ENCODE measurements around the gene KCNH4.
"Not testable (repeated sequence)": the region's sequence is repeated elsewhere in the genome, so short reads cannot be mapped to it uniquely, and the experiment has no call there.

The KCNH4 gene

DNA sequence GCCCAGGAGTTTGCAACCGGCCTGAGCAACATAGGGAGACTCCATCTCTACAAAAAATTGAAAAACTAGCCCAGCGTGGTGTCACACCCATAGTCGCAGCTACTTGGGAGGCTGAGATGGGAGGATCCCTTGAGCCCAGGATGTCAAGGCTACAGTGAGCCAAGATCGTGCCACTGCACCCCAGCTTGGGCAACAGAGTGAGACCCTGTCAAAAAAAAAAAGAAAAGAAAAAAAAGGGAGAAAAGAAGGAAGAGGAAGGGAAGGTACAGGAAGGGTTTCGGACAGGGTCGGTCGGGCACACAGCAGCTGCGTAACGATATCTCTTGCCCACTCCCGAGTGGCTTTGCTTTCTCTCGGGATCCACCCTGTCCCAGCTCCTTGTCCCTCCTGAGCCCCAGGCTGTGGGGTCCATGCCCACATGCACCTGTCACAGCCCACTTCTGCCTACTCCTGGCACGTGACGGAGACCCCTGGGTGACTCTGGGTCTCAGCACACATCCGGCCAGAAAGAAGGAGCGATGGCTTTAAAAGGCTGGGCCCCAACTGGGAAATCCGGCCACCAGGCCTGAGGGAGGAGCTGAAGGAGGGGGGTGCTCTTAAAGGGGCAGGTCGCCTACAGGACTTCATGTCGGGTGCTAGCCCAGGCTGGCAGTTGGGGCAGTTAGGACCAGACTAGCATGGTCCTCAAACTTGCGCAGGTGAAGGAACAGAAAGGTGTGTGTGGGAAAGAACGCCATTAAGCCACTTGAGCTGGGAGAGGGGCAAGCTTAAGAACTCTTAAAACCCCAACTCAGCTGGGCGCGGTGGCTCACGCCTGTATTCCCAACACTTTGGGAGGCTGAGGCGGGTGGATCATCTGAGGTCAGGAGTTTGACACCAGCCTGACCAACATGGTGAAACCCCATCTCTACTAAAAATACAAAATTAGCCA is 13.3 kb upstream of the KCNH4 start, which contains the start of gene GHDC:
TSS of gene GHDC (minus strand) at position 526 of the 931 bp plus-strand sequence. CDS start 913 bp downstream, outside the sequence.
- DNase-seq = peak; percentile 89

DNA sequence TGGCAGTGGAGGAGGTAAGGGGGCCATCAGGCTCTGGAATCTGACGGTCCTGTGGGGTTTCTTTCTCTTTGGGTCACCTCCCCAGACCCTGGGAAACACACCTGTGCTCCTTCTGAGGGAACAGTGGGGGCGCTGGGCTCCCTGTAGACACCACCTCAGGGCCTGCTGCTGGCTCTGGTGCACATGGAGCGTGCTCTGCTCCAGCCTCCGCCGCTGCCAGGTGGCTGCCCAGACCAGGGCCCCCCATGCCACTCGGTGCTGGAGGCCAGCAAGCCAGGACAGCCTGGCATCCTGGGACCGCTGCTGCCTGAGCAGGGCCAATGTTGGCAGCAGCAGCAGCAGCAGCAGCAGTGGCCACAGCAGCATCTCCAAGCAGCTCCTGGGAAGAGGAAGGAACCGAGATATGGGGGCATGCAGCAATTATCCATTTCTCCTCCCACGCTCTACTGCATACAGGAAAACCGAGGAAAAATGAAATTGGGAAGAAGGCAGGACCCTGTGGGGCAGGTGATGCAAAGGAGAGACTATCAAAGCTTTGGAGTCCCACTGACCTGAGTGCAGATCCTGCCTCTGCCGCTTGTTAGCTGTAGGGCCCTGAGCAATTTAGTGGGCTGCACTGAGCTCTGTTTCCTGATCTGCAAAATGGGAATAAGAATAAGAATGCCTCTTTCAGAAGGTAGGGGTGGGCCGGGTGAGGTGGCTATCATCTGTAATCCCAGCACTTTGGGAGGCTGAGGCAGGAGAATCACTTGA is 12.4 kb upstream of the KCNH4 start:
- DNase-seq = no peak

DNA sequence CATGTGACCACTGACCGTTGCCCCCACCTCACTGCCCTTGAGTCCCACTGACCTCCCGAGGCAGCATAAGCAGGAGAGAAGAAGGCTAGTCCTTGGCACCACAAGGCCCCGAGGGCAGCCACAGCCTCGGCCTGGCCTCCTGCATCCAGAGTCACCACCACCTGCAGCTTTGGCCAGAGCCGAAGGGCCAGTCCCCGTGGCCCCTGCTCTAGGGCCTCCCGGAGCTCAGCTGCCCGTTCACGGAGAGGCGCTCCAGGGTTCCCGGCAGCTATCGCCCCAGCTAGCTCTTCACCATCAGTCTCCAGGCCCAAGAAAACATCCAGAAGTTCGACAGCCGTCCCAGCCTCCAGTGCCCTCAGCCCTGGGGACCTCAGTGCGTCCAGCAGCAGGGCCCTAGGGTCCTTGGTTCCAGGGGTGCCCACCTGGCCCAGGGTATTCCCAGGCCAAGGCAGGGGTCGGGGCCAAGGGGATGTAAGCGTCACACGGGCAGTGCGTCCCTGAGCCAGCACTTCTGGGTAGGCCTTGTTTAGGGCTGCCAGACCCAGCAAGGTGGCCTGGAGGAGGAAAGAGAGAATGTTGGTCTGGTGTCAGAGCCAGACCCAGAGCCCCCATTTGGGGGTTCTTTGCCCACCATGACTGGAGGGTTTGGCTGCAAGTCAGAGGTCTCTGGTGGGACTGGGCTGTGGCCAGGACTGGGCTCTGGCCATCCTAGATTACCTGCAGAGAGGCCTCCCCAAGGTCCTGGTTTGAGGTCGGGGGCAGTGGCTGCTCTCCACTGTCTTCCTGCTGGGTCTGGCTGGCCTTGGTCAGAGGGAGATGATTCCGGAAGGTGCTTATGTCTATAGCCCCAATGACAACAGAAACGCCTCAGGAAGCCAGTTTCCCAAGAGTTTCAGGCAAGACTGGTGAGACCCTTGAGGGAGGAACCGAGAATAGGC is 11.5 kb upstream of the KCNH4 start:
- DNase-seq = no peak

DNA sequence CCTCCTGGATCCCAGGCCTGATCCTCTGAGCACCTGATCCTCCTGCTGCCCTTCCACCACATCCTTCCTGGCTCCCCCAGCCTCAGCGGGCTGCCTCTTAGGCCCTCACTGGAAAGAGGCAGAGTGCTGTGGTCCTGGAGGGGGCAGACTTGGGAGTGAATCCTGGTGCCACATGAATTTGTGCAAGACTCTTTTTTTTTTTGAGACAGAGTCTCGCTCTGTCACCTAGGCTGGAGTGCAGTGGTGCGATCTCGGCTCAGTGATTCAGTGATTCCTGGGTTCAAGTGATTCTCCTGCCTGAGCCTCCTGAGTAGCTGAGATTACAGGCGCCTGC is 10.3 kb upstream of the KCNH4 start:
- no peak for DNase-seq

DNA sequence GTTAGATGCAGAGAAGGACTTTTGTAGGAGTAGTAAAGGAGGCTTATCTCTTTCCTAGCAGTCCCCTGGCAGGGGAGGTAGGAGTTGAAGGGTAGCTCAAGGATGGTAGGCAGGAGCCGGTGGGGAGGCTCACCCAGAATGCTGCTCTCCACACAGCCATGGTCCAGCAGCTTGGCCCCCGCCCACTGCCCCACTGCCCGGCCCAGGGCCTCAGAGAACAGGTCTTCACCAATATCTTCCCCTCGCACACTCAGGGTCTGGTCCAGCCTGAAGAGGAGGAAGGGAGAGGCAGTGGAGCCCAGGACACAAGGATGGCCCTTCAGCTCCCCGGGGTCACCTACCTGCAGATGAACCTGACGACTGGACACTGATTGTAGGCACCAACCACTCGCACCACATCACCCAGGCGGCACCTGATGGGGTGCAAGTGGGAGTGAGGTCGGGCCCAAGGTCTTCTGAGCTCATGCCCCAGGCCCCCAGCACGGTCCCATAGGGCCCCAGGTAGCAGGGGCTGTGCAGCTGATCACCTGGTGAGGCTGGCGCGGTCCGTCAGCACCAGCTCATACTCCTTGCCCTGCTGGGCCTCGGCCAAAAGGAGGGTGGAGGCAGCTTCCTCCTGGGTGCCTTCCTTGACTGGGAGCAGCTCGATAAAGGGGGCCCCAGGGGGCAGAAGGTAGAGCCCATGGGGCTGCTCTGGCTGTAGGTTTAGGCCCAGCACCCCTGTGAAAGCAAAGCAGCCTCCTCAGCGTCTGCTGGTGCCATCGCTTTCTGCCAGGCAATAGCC is 9.7 kb upstream of the KCNH4 start:
- DNase-seq = no peak

DNA sequence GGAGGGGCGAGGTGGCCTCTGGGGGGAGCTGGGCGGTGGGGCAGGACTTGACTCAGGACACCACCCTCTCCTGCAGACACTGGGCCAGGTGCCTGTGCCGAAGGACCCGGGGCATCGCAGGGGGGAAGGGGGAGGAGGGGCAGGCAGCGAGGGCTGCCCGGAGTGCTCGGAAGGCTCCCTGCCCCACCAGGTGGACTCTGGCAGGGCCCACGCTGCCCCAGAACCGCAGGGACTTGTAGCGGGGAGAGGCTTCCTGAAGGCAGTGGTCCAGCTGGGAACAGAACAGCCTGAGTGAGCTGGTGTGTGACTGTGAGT is 8.7 kb upstream of the KCNH4 start:
- DNase-seq = no peak

DNA sequence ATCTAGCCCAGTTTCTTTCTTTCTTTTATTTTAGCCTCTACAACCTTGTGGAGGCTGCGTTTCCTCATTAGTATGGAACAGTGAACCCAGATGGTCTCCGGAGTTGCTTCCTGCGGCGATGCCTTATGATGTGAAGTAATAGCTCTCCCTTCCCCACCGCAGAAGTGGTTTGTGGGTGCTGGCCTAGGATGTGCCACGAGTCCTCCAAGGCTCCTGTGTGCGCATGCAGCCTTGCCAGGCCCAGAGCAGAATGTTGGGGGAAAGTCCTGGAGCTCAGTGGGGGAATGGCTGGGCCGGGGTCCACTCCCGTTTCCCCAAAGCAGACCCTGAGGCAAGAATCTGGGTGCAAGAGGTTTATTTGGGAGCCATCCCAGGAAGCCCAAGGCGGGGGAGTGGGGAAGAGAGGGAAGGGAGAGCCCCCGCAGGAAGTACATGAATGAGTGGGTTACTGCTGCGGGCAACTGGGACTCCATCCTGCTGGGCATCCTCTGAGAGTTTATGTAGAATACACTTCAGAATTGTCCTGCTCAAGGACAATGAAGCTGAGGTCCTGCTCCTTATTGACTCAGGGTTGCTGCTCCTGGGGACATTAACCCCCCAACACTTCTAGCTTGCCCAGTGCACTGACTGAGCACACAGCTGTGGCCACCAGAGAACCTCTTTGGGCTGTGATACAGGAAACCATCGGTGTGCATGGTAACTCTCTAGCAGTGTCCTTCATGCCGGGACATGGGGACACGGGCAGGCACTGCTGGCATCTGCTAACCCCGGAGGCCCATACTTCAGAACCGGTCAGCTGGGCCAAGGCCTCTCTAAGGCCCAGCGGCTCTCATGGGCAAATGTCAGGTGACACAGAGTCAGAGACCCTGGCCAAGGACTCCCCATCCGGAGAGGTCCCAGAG is 8.1 kb upstream of the KCNH4 start:
- DNase-seq = no peak

DNA sequence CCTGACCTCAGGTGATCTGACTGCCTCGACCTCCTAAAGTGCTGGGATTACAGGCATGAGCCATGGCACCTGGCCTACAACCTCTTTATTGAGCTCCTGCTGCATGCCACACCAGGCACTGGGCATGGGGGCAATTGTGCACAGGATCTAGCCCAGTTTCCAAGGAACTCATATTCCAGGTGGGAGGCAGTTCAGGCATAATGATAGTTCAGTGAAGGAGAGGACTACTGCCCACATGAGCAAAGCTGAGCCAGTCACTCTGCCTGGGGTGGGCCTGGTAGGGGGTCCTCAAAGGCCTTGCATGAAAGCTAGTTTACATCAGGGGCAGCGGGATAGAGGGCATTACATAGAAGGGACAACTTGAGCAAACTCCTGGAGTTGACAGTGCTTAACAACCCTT is 6.9 kb upstream of the KCNH4 start:
- DNase-seq = no peak

DNA sequence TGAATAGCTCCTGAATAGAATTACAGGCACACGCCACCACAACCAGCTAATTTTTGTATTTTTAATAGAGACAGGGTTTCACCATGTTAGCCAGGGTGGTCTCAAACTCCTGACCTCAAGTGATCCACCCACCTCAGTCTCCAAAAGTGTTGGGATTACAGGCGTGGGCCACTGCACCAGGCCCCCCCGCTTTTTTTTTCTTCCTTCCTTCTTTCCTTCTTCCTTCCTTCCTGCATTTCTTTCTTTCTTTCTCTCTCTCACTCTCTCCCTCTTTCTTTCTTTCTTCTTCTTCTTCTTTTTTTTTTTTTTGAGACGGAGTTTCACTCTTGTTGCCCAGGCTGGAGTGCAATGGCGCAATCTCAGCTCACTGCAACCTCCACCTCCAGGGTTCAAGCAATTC is 5.2 kb upstream of the KCNH4 start:
- DNase-seq = not testable (repeated sequence)

DNA sequence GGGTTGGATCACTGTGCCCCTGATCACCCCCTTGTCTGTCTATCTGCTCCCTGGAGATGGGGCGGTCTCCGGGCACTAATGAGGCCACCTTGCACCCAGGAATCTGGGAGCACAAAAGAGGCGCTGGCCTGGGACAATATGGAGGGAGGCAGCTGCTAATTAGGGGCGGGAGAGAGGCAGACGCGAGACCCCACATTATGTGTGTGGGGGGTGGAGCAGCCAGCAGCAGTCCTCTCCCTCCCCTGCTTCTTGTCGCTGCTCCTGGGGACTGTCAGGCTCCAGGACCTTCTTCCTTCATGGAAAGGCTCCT is 4.6 kb upstream of the KCNH4 start:
- DNase-seq = no peak

DNA sequence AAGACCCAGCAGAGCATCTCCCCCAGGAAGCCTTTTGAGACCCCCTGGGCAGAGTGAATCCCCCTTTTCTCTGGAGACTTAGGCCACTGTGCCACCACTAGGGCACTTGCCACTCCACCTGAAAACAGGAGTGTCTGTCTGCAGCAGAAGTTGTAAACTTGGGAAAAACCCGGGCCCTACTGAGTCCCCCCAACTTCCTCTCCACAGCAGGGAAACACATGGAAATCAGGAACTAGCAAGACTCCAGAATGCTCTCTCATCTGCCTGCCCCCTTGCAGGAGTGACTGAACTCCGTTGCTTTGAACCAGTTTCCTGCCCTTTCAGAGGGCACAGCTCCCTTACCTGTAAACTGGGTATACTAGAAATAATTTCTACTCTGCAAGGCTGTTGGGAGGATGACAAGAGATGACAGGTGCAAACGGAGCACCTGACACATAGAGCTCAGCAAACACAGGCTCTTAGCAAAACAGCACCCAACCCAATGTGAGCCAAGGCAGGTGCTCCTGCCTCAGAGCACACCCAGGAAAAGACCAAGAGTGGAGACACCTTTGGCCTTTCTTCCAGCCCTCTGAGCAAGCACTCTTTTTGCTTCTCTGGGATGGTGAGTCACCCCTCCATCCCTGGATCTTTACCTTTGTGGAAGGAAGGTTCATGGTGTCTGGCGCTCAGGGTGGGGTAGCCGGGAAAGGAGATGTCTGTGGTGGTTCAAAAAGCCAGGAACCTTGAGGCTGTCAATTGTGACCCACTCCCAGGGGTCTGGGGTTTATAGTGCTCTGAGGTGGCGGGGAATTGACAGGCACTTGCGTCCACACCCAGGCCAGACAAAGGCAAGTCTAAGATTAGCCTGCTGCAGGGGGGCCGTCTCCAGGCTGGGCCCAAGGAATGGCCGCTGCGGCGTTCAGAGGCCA is 4.0 kb upstream of the KCNH4 start, which contains the start of gene HCRT:
TSS of gene HCRT (minus strand) at position 740 of the 908 bp plus-strand sequence. CDS start at position 653, 87 bp downstream.
- DNase-seq = peak; percentile 44

DNA sequence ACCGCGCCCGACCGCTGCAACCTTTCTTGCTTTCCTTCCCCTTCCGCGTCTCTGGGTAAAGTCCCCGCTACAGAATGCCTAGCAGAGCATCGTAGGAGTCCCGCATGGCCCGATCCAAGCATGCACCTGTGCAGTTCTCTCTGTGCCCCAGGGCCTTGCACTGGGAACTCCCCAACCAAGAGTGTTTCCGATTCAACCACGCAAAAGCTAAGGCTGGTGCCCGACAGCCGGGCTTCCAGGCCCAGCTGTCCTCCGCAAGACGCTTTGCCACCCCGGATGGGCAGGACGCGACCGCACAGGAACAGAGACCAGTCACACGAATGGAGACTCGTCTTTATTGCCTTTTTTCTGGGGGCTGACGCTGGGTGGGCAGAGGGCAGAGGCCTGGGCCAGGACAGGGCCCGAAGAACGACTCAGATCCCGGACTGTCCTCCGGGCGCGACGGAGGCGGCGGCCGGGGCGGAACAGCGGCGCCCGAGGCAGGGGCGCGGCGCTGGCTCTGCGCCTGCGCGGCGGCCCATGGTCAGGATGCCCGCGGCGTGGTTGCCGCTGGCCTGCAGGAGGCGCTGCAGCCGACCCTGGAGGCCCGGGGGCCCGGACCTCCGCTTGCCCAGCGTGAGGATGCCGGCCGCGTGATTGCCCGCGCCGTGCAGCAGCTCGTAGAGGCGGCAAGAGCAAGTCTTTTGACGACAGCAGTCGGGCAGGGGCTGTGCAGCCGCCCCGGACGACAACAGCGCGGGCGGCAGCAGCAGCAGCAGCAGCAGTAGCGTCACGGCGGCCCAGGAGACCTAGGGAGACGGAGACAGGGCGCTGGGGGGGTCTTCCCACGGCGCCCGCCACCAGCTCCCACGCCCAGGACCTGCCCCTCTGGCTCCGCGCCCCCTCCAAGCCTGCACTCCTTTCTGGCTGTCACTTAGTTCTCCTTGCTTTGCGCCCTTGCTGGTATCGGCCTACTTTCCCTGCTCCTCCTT is 3.1 kb upstream of the KCNH4 start:
- DNase-seq = peak; percentile 91

DNA sequence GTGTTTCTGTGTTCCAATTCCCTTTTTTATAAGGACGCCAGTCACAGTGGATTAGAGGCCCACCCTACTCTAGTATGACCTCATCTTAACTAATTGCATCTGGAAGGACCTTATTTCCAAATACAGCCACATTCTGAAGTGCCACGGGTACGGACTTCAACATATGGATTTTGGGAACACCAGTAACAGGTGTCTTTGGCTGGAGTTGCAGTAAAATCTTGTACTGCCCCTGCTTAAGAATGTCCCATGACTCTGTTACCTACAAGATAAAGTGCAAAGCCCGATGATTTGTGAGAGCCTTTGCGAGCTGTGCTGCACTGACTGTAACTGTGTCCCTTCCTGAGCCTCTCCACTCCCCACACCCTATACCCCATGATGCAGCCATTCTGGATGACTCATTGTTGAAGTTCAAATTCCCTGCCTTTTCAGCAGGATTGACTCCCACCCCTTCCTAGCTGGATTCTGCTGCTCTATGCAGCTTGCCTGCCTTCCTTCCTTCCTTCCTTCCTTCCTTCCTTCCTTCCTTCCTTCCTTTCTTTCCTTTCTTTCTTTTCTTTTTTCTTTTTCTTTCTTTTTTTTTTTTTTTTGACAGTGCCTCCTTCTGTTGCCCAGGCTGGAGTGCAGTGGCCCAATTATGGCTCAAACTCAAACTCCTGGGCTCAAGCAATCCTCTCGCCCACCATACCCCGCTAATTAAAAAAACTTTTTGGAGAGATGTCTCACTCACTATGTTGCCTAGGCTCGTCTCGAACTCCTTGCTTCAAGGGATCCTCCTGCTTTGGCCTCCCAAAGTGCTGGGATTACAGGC is 2.2 kb upstream of the KCNH4 start:
- DNase-seq = no peak

DNA sequence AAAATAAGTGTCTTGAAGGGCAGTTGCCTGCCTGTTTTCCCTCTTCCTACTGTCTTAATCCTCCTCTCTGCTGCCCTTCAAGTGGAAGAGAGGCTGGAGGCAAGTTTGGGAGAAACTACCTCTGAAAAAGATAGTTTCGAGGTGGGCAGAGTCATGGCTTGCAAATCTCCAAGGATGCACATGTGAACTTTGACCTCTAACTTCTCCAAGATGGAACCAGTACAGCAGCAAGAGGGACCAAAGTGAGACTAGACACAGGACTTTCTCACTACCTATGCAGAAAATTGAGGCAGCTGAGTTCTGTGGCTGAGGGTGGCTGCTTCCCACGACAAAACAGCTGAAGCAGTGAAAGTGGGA is 887 bp upstream of the KCNH4 start:
- DNase-seq = no peak

DNA sequence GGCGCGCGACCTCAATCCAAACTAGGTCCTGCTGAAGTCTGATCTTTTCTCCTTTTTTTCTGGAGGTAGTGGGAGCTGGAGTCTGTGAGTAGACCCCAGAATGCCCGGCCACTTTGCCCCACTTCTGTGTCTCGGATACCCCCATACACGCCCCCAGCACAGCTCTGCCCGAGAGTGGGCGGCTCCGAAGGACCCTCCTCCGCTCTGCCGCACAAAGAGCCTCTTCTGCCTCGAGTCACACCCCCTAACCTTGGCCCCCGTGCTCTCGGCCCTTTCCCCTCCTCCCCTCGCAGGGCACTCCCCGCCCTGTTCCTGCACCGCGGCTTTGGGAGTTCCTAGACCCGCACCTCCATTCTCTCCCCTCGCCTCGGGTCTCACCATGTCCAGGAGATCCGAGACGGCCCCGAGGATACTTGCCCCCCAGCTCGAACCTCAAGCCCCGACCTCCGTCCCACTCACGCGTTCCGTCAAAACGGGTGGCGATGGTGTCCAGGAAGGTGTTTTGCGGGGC is 476 bp downstream of the KCNH4 start:
- no peak for DNase-seq

DNA sequence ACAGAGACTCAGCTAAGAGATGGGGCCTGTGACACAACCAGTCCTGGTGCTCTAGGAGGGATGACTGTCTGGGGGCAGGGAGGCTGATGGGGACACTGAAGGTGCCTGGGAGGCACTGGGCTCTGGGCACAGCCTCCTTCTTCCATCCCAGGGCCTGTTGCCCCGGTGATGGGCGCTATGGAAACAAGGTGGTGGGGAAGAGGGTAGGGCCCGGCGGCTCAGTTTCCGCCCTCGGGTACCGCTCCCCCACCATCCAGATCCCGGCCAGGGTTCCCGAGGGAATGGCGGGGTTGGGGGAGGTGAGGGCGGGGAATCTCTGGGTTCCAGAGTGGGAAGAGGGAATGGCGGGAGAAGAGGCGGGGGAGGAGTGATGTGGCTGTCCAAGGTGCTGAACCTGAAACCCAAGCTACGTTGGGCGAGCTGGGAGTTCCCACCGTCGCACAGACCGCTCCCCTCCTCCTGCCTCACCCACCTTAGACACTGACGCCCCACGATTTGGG is 981 bp downstream of the KCNH4 start:
- DNase-seq = peak; percentile 47

DNA sequence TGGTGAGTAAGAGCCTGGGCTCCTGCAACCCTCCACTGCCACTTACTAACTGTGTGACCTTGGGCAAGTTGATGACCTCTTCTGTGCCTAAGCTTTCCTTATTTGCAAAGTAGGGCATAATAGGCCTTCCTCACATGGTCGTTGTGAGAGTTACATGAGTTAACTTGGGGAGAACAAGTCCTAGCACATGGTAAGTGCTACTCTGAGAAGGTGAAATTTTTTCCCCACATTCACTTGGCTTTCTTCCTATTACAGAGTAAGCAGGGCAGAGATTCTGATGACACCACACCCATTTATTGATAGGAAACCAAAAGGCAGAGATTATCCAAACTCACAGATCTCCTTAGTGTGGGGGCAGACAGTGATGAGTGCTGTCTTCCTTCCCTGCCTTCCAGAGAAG is 1.6 kb downstream of the KCNH4 start:
- peak; percentile 32 for DNase-seq

DNA sequence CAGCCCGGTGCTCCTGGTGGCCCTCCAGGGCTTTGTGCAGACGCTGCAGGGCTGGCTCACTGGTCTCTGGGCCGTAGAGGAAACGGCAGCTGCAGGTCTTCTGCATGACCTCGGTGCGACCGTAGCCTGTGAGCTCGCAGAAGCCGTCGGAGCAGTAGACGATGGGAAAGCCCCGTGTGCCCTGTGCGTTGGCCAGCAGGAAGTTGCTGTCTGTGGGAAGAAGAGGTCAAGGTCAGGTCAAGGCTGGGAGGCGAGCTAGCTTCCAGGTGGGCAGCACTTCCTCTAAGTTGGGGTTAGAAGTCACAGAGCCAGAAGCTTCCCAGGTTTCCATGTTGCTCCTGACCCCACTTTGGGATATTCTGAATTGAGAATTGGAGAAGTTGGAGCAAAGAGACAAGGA is 2.1 kb downstream of the KCNH4 start:
- DNase-seq = peak; percentile 85

All from RPMI8226 (cell line).